Stimulated activated naive CD8-positive, alpha-beta T cell treated with anti-CD3 and anti-CD28 coated beads, Interleukin-15, Interleukin-2, amounts not matched to agents 100 ng/mL and 50 ng/mL, for 24 hours (primary cell): ENCODE results near the gene MOGAT1.
"Not testable (repeated sequence)": the region's sequence is repeated elsewhere in the genome, so short reads cannot be mapped to it uniquely, and the experiment has no call there.

ENCODE experiments used
- H3K27ac Mint-ChIP-seq: one replicate; pipeline ENCODE4 v1.8.0; 2021; ENCODE audit warnings: mild to moderate bottlenecking, mixed read lengths
- H3K27me3 Mint-ChIP-seq: one replicate; pipeline ENCODE4 v1.8.0; 2021; ENCODE audit warnings: mixed read lengths
- H3K36me3 Mint-ChIP-seq: one replicate; pipeline ENCODE4 v1.8.0; 2021; ENCODE audit warnings: low read depth, mixed read lengths
- H3K4me1 Mint-ChIP-seq: one replicate; pipeline ENCODE4 v1.8.0; 2021; ENCODE audit warnings: low read depth, mixed read lengths
- H3K4me3 Mint-ChIP-seq: one replicate; pipeline ENCODE4 v1.8.0; 2021; ENCODE audit warnings: mild to moderate bottlenecking, mixed read lengths
- H3K9me3 Mint-ChIP-seq: one replicate; pipeline ENCODE4 v1.8.0; 2021; ENCODE audit warnings: mixed read lengths

The MOGAT1 gene

GRCh38 chr2:222713002-222713401 lies 41.5 kb downstream of the MOGAT1 start:
- H3K27me3 Mint-ChIP-seq: peaks cover 28% of the 10 kb centered on the region

GRCh38 chr2:222714361-222715241 lies 43.1 kb downstream of the MOGAT1 start:
- Mint-ChIP-seq H3K4me3 (no peak overlapping the region), H3K36me3 (no peaks in the 10 kb centered on the region), H3K4me1 (peaks cover 7% of the 10 kb centered on the region), H3K27ac (no peak overlapping the region), H3K9me3 (no peaks in the 10 kb centered on the region), H3K27me3 (peaks cover 23% of the 10 kb centered on the region)

More at GRCh38 chr2:222713002-222713401, 41.5 kb downstream of the MOGAT1 start:
- peaks cover 12% of the 10 kb centered on the region for H3K4me1 Mint-ChIP-seq
- H3K36me3 Mint-ChIP-seq: no peaks in the 10 kb centered on the region
- H3K9me3 Mint-ChIP-seq: no peaks in the 10 kb centered on the region
- no peak overlapping the region for H3K27ac Mint-ChIP-seq
- no peak overlapping the region for H3K4me3 Mint-ChIP-seq

- peaks cover 7% of the 10 kb centered on the region for H3K4me1 Mint-ChIP-seq
- no peaks in the 10 kb centered on the region for H3K9me3 Mint-ChIP-seq
- H3K27me3 Mint-ChIP-seq: peaks cover 17% of the 10 kb centered on the region
- no peaks in the 10 kb centered on the region for H3K36me3 Mint-ChIP-seq
- no peak overlapping the region for H3K27ac Mint-ChIP-seq
- no peak overlapping the region for H3K4me3 Mint-ChIP-seq
Measured at GRCh38 chr2:222715742-222716141, 44.3 kb downstream of the MOGAT1 start.

GRCh38 chr2:222719787-222720186 lies 48.3 kb downstream of the MOGAT1 start:
- not testable (repeated sequence) for H3K4me3 Mint-ChIP-seq, H3K36me3 Mint-ChIP-seq, H3K27me3 Mint-ChIP-seq, H3K27ac Mint-ChIP-seq, H3K9me3 Mint-ChIP-seq
- peaks cover 11% of the 10 kb centered on the region for H3K4me1 Mint-ChIP-seq

- not testable (repeated sequence) for H3K27me3 Mint-ChIP-seq, H3K9me3 Mint-ChIP-seq, H3K36me3 Mint-ChIP-seq, H3K4me3 Mint-ChIP-seq, H3K27ac Mint-ChIP-seq, H3K4me1 Mint-ChIP-seq
Measured at GRCh38 chr2:222721597-222721996, 50.1 kb downstream of the MOGAT1 start.

- Mint-ChIP-seq H3K27ac (no peak overlapping the region), H3K36me3 (no peaks in the 10 kb centered on the region), H3K27me3 (no peaks in the 10 kb centered on the region), H3K4me1 (peaks cover 4% of the 10 kb centered on the region), H3K9me3 (no peaks in the 10 kb centered on the region), H3K4me3 (no peak overlapping the region)
Measured at GRCh38 chr2:222722327-222722946, 51.0 kb downstream of the MOGAT1 start.

- Mint-ChIP-seq H3K4me1 (peaks cover 4% of the 10 kb centered on the region), H3K36me3 (no peaks in the 10 kb centered on the region), H3K9me3 (no peaks in the 10 kb centered on the region), H3K27me3 (no peaks in the 10 kb centered on the region), H3K4me3 (no peak overlapping the region), H3K27ac (no peak overlapping the region)
Measured at GRCh38 chr2:222724208-222724607, 52.8 kb downstream of the MOGAT1 start.

- Mint-ChIP-seq H3K9me3 (no peaks in the 10 kb centered on the region), H3K4me3 (no peak overlapping the region), H3K27me3 (peaks cover 10% of the 10 kb centered on the region), H3K36me3 (no peaks in the 10 kb centered on the region), H3K27ac (no peak overlapping the region), H3K4me1 (no peaks in the 10 kb centered on the region)
Measured at GRCh38 chr2:222728621-222729020, 57.2 kb downstream of the MOGAT1 start.

- Mint-ChIP-seq H3K27me3 (peaks cover 14% of the 10 kb centered on the region), H3K36me3 (no peaks in the 10 kb centered on the region), H3K4me1 (no peaks in the 10 kb centered on the region), H3K27ac (no peak overlapping the region), H3K4me3 (no peak overlapping the region), H3K9me3 (no peaks in the 10 kb centered on the region)
Measured at GRCh38 chr2:222730366-222730999, 59.0 kb downstream of the MOGAT1 start.

GRCh38 chr2:222731201-222731621 lies 59.8 kb downstream of the MOGAT1 start:
- Mint-ChIP-seq H3K27ac (no peak overlapping the region), H3K27me3 (peaks cover 16% of the 10 kb centered on the region), H3K4me1 (no peaks in the 10 kb centered on the region), H3K36me3 (no peaks in the 10 kb centered on the region), H3K4me3 (no peak overlapping the region), H3K9me3 (no peaks in the 10 kb centered on the region)

GRCh38 chr2:222732489-222733178 lies 61.2 kb downstream of the MOGAT1 start:
- Mint-ChIP-seq H3K27me3 (peaks cover 22% of the 10 kb centered on the region), H3K27ac (no peak overlapping the region), H3K4me3 (no peak overlapping the region), H3K36me3 (no peaks in the 10 kb centered on the region), H3K9me3 (no peaks in the 10 kb centered on the region), H3K4me1 (no peaks in the 10 kb centered on the region)

- no peaks in the 10 kb centered on the region for H3K4me1 Mint-ChIP-seq
- no peak overlapping the region for H3K4me3 Mint-ChIP-seq
- H3K36me3 Mint-ChIP-seq: no peaks in the 10 kb centered on the region
- no peak overlapping the region for H3K27ac Mint-ChIP-seq
- no peaks in the 10 kb centered on the region for H3K9me3 Mint-ChIP-seq
- H3K27me3 Mint-ChIP-seq: peaks cover 26% of the 10 kb centered on the region
Measured at GRCh38 chr2:222733470-222733845, 62.0 kb downstream of the MOGAT1 start.

GRCh38 chr2:222733846-222734702 lies 62.6 kb downstream of the MOGAT1 start:
- H3K27me3 Mint-ChIP-seq: peaks cover 27% of the 10 kb centered on the region
- no peak overlapping the region for H3K27ac Mint-ChIP-seq
- H3K4me3 Mint-ChIP-seq: no peak overlapping the region
- no peaks in the 10 kb centered on the region for H3K36me3 Mint-ChIP-seq
- no peaks in the 10 kb centered on the region for H3K4me1 Mint-ChIP-seq
- no peaks in the 10 kb centered on the region for H3K9me3 Mint-ChIP-seq

GRCh38 chr2:222734703-222735014 lies 63.2 kb downstream of the MOGAT1 start:
- H3K4me1 Mint-ChIP-seq: no peaks in the 10 kb centered on the region
- H3K27me3 Mint-ChIP-seq: peaks cover 27% of the 10 kb centered on the region

More at GRCh38 chr2:222734703-222735014, 63.2 kb downstream of the MOGAT1 start:
- H3K27ac Mint-ChIP-seq: no peak overlapping the region
- no peaks in the 10 kb centered on the region for H3K36me3 Mint-ChIP-seq
- H3K9me3 Mint-ChIP-seq: no peaks in the 10 kb centered on the region
- no peak overlapping the region for H3K4me3 Mint-ChIP-seq
